HG02938 (cell line): ENCODE results near the gene SH2D4B.

Source experiments
- ATAC-seq: cut with Tn5 transposase; IDR thresholded peaks from one replicate; pipeline ENCODE4 v1.9.1; 2021; ENCODE audit warnings: mild to moderate bottlenecking, moderate library complexity; ENCODE audit not compliant: unreplicated experiment

Gene SH2D4B

GRCh38 chr10:80537736-80538480, at the start of gene SH2D4B:
Gene SH2D4B (plus strand): TSS chr10:80537902. CDS start chr10:80538332, 430 bp downstream.
- ATAC-seq = no peak

GRCh38 chr10:80488539-80489066, 49.1 kb upstream of the SH2D4B start:
- ATAC-seq = no peak

GRCh38 chr10:80489371-80490112, 48.2 kb upstream of the SH2D4B start:
- no peak for ATAC-seq

GRCh38 chr10:80491251-80492102, 46.2 kb upstream of the SH2D4B start:
- ATAC-seq = no peak

GRCh38 chr10:80492848-80493521, 44.7 kb upstream of the SH2D4B start:
- ATAC-seq = peak; percentile 11

- peak; percentile 83 for ATAC-seq
Observed at GRCh38 chr10:80493522-80494051, 44.1 kb upstream of the SH2D4B start.

GRCh38 chr10:80496555-80497172, 41.0 kb upstream of the SH2D4B start:
- no peak for ATAC-seq

GRCh38 chr10:80497187-80498077, 40.3 kb upstream of the SH2D4B start:
- ATAC-seq = no peak

- ATAC-seq = no peak
Observed at GRCh38 chr10:80498078-80498832, 39.4 kb upstream of the SH2D4B start.

- no peak for ATAC-seq
Observed at GRCh38 chr10:80498833-80499741, 38.6 kb upstream of the SH2D4B start.

- peak; percentile 65 for ATAC-seq
Observed at GRCh38 chr10:80500572-80501380, 36.9 kb upstream of the SH2D4B start.

GRCh38 chr10:80501381-80501912, 36.3 kb upstream of the SH2D4B start:
- no peak for ATAC-seq

- ATAC-seq = no peak
Observed at GRCh38 chr10:80501913-80502521, 35.7 kb upstream of the SH2D4B start.

GRCh38 chr10:80502621-80503583, 34.8 kb upstream of the SH2D4B start:
- ATAC-seq = no peak
